HG02840 (cell line): ENCODE data around the gene NOX3.

ENCODE experiments used
- ATAC-seq: cut with Tn5 transposase; IDR thresholded peaks from one replicate; pipeline ENCODE4 v1.9.1; 2021; ENCODE audit warnings: mild to moderate bottlenecking, moderate library complexity, moderate number of reproducible peaks; ENCODE audit not compliant: unreplicated experiment, low FRiP score

Gene NOX3

GRCh38 chr6:155436981-155437749, 18.5 kb downstream of the NOX3 start:
- ATAC-seq: no peak

- no peak for ATAC-seq
Observed at GRCh38 chr6:155434829-155435423, 20.7 kb downstream of the NOX3 start.

GRCh38 chr6:155434096-155434495, 21.5 kb downstream of the NOX3 start:
- ATAC-seq: no peak

- ATAC-seq: no peak
Observed at GRCh38 chr6:155432293-155432692, 23.3 kb downstream of the NOX3 start.

- ATAC-seq: no peak
Observed at GRCh38 chr6:155429321-155429893, 26.2 kb downstream of the NOX3 start.

- ATAC-seq: no peak
Observed at GRCh38 chr6:155426408-155426945, 29.2 kb downstream of the NOX3 start.

GRCh38 chr6:155424181-155424580, 31.5 kb downstream of the NOX3 start:
- no peak for ATAC-seq

GRCh38 chr6:155422635-155423034, 33.0 kb downstream of the NOX3 start:
- ATAC-seq: no peak

GRCh38 chr6:155420492-155420891, 35.1 kb downstream of the NOX3 start:
- ATAC-seq: no peak

- no peak for ATAC-seq
Observed at GRCh38 chr6:155419161-155419560, 36.5 kb downstream of the NOX3 start.

GRCh38 chr6:155418017-155418761, 37.5 kb downstream of the NOX3 start:
- peak; percentile 48 for ATAC-seq

GRCh38 chr6:155417454-155417853, 38.2 kb downstream of the NOX3 start:
- ATAC-seq: no peak

- ATAC-seq: no peak
Observed at GRCh38 chr6:155415953-155416352, 39.7 kb downstream of the NOX3 start.

- ATAC-seq: no peak
Observed at GRCh38 chr6:155414049-155414448, 41.6 kb downstream of the NOX3 start.

GRCh38 chr6:155412335-155412734, 43.3 kb downstream of the NOX3 start:
- no peak for ATAC-seq

- no peak for ATAC-seq
Observed at GRCh38 chr6:155411154-155412052, 44.2 kb downstream of the NOX3 start.

- ATAC-seq: no peak
Observed at GRCh38 chr6:155409391-155409790, 46.2 kb downstream of the NOX3 start.

GRCh38 chr6:155408981-155409380, 46.7 kb downstream of the NOX3 start:
- no peak for ATAC-seq

- ATAC-seq: no peak
Observed at GRCh38 chr6:155408231-155408630, 47.4 kb downstream of the NOX3 start.

GRCh38 chr6:155406801-155407200, 48.8 kb downstream of the NOX3 start:
- no peak for ATAC-seq
